GF-D8 (cell line): Measurements from ENCODE around the gene PDGFB.

ENCODE experiments used
- DNase-seq: peaks from one replicate; lab custom pipeline; 2025; lab: John Stamatoyannopoulos, UW

The PDGFB gene

DNA sequence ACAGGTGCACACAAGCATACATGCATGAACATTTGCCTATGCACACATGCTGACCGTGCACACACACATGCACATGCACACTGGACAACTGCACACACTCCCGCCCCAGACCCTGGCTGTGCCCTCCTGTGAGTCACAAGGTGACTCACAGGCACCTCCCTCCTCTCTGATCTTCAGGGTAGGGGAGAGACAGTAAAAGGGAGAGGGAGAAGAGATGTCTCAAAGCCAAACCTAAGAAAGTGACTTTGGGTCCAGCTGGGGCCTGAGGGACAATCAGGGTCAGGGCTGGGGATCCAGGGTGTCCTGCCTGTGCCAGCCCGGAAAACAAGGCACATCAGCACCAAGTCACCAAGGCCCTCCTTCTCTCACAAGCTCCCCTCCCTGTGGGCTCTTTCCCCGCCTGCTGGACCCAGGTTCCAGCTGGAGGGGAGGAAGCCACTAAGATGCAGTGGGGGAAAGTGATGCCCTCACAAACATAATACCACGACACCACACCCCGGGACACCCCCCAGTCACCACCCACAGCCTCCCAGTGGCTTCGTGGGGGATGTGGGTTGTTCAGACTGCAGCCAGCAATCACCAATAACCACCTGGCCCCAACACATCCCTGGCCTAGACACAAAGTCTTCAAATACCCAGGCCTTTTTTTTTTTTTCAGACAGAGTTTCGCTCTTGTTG is 39.3 kb downstream of the PDGFB start:
- no peak for DNase-seq

GRCh38 chr22:39204216-39204615 is 40.6 kb downstream of the PDGFB start:
- DNase-seq: no peak

GRCh38 chr22:39197578-39197977 is 47.2 kb downstream of the PDGFB start:
- DNase-seq: no peak

DNA sequence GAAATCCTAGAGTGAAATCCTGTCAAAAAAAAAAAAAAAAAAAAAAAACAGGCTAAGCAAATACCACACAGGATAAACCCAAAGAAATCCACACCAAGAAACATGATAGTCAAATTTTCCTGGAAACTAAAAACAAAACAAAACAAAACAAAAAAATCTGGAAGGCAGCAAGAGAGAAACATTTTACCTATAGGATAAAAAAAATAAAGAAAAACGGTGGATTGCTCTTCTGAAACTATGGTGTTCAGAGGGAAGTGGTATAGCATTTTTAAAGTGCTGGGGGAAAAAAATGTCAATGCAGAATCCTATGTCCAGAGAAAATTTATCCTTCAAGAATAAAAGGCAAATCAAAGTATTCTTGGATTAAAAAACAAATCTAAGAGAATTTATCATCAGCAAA is 50.7 kb downstream of the PDGFB start:
- no peak for DNase-seq

GRCh38 chr22:39188809-39189208 is 56.0 kb downstream of the PDGFB start:
- DNase-seq: no peak

DNA sequence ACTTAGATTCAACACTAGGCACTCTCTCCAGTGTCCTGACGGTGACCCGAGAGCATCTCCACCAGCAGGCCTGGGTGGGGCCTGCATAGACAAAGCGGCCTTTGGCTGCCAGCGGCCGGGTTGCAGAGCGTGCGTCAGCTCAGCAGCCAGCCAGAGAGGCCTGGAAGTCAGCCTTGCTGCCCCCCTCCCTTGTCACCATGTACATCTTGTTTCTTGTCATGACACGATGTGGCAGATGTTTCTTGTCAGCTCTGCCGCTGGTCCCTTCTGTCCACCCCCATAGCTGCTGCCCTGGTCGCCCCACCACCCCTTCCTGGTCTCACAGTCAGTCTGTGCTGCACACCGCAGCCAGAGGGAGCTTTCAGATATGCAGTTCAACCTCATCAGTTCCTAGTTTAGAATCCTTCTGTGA is 59.2 kb downstream of the PDGFB start:
- no peak for DNase-seq

DNA sequence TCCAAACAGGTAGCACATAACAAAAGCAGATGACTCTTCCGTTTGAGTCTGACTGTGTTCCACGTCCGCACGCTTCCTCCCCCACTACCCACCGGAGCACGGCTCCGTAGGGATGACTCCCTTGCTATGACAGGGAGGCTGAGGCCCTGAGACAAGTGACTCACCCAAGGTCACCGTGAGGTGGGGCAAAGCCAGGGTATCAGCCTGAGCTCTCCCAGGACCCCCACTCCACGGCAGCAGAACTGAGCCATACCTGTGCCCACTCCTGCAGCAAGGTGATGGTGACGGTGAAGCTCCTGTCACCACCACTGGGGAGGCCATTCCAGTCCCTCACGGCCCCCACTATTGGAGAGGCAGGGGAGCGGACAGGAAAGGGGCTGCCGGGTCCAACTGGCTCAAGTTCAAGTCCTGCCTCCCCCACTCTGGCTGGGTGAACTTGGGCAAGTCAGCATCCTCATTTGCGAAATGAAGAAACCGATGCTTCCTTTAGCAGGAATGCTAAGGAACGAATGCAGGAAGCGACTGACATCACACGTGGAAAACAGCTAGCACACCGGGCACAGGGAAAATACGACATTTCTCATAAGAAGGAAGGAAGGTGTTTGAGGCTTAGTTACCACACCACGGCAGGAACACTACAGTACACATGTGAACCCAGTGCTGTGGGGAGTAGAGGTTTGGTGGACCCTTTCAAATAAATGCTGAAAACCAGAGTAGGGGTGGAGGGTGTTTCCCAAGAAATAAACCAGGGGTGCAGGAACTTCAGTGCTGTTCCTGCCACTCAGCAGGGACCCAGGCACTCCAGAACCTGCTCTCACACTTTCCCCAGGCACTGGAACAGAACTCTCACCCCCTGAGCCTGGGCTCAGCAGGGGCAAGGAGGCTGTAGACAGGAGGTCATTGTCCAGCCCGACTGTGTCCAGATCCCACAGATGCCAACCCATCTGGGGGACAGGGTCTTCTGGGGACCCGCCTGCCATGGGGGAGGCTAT is 59.9 kb downstream of the PDGFB start:
- DNase-seq: no peak

- no peak for DNase-seq
Observed at GRCh38 chr22:39183991-39184585, 60.7 kb downstream of the PDGFB start.

DNA sequence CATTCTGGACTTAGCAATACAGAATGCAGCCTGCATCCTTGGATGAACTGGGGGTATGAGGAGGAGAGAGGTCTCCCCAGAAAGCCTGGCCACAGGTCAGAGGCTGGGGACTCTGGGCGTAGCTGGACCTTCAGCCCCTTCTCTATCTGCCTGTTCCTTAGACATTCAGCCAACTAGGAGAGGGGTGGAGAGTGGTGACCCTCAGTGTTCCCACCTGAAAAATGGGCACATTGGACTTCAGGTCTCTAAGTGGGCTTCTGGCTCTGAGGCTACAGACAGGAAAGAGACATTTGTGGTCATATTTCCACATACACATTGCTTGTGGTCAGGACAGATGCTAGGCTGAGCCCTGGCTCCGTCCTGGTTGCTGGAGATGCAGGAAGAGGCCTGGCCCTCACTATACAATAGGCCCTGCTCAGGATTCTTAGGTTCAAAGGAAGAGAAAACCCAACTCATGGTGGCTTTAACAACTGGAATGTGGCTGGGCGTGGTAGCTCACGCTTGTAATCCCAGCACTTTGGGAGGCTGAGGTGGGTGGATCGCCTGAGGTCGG is 62.2 kb downstream of the PDGFB start:
- DNase-seq: no peak

- no peak for DNase-seq
Observed at GRCh38 chr22:39181778-39182177, 63.0 kb downstream of the PDGFB start.

DNA sequence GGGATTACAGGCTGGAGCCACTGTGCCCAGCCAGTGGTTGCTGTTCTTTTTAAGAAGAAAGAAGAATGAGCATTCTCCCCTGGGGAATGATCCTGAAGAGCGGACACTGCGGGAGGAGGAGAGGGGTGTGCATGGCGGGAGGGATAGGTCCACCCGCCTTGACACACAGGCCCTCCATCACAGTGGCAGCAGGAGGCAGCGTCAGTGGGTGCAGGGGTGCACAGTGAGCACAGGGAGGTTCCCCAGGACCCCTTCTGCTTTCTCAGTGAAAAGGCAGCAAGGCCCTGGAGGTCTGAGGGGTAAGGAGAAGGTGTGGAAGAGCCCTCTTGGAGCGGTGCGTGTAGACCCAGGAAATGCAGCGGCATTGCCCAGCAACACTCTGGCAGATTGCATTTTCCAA is 63.4 kb downstream of the PDGFB start:
- DNase-seq: no peak

- no peak for DNase-seq
Observed at GRCh38 chr22:39179841-39180335, 64.9 kb downstream of the PDGFB start.

GRCh38 chr22:39179401-39179827 is 65.4 kb downstream of the PDGFB start:
- no peak for DNase-seq

DNA sequence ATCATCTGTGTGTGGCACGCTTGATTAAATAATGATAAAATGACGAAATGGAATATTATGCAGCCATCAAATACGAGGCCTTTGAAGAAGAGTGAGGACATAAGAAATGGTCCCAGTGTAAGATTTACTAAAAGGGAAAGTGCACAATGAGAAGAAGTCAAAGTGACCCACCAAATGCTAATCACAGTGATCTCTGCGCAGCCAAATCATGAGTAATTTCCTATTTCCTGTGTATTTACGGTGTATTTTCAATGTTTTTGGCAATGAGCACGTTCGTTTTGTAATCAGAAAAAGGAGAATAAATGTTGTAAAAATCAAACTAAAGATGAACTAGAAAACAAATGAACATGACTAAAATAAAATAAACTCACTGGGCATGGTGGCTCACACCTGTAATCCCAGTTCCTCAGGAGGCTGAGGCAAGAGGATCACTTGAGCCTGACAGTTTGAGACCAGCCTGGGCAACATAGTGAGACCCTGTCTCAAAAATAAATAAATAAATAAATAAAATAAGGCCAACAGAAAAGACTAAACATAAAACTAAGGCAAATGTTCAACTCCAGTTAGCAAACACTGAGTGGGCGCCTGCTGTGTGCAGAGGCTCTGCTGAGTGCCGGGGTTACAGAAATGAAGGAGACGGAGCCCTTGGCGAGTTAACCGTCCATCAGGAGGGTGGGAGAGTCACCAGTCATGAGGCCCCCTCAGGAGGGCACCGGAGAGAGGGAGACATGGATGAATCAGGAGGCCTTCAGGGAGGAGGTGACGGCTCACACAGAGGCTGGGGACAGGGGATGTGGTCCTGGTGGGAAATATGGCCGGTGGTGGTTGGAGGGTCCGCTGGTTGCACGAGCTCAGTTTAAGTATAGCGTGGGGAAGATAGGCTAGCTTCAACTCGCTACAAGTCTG is 66.3 kb downstream of the PDGFB start:
- no peak for DNase-seq

DNA sequence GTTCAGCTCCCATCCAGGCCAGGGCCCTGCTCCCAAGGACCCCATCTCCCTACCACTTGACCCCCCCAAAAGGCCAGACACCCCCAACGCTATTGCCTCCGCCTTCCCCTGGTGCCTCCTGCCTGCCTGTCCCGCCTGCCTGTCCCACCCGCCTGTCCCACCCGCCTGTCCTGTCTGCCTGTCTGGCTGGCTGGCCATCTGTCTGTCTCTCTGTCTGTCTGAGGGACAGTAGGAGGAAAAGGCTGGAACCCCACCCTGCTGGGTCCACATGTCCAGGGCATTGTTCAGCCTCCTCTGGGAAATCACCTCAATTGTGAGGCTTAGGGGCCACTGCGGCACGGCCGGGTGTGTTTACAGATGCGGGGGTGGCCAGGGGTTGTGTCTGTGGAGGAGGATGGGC is 67.0 kb downstream of the PDGFB start:
- no peak for DNase-seq

- no peak for DNase-seq
Observed at GRCh38 chr22:39177456-39177775, 67.4 kb downstream of the PDGFB start.

- DNase-seq: no peak
Observed at GRCh38 chr22:39176714-39177455, 67.9 kb downstream of the PDGFB start.

DNA sequence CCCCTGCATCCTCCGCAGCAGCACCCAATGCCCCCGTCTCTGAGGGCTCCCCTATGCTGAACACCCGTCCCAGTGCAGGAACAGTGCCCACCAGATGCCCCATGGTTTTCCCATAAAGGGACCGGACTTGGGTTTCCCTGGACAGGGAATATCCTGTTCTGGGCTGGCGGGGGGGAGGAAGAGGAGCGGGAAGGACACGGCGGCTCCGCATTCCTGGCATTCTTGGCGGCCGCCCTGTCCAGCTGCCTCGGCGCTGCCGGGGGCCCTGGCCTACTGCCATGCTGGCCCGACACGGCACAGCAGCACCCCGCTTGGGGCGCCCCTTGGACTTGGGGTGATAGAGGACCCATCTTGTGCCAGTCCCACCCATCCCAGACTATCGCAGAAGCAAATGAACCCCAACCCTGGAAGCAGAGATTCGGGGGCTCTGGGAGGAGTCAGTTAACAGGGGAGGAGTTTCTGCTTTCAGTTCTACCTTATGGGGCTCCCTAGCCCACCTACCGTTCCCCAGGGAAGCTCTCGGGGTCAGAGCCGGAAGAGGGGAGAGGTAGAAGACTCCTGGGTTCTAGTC is 68.6 kb downstream of the PDGFB start:
- DNase-seq: no peak

- no peak for DNase-seq
Observed at GRCh38 chr22:39175353-39176142, 69.2 kb downstream of the PDGFB start.
